Lower leg skin (tissue), 4 donors: ENCODE measurements around the gene SERPINA4. TPM values are rescaled to one million over a fixed set of nuclear protein-coding genes. Genes with fewer than 3 reads are reported as not detected.

Experiments
- DNase-seq, 2 donors: peaks; one replicate each; pipeline ENCODE4 v3.0.0-alpha.2; 2019; ENCODE audit warnings: low spot score in 2 of 2
- H3K4me3 ChIP-seq: fragments of 200-600 bp; sonication (generic); 2 replicates; pipeline ENCODE4 v1.5.1; 2017; ENCODE audit warnings: mild to moderate bottlenecking, low read depth; ENCODE audit not compliant: poor library complexity, severe bottlenecking
- CTCF ChIP-seq, 3 donors: fragments of 450-650 bp; IDR thresholded peaks; one replicate each; pipeline ENCODE4 v1.5.1; 2016; ENCODE audit warnings: antibody characterized with exemption in 3 of 3, mild to moderate bottlenecking in 3 of 3, moderate library complexity in 2 of 3
- POLR2A ChIP-seq, 2 donors: fragments of 450-650 bp; IDR thresholded peaks; one replicate each; pipeline ENCODE4 v1.6.1; 2016 to 2017; ENCODE audit warnings: antibody characterized with exemption in 2 of 2, mild to moderate bottlenecking in 1 of 2, moderate library complexity in 1 of 2
- WGBS, 2 donors: methylation state at CpG; one replicate each; pipeline ENCODE4 v1.1.5; 2018; 5-methylcytosine and 5-hydroxymethylcytosine counted together
- intact Hi-C: fragments of 100-400 bp; cut with DNase I; formaldehyde crosslinking; loops from one replicate; pipeline ENCODE4 v1.15.0; 2023; ENCODE audit warnings: low total_unique reads
- total RNA-seq, 4 donors: library from RNA; depleted of rRNA; stranded (reverse); fragments of >200 nt; gene quantifications; one replicate each; pipeline ENCODE4 v1.1.0, GENCODE V29; 2016

SERPINA4 gene
- total RNA-seq = not detected

- TF ChIP-seq CTCF (IDR thresholded peaks at IDR 0.05) (no peak), POLR2A (IDR thresholded peaks at IDR 0.05) (no peak)
- peak in 1 of 2 donors; percentile 76 for DNase-seq
- H3K4me3 ChIP-seq = no peak within 1 kb of the TSS
- intact Hi-C loops = no loop called here
- WGBS, 2 donors = 82 to 89% methylated on average over 11 of the region's 11 CpGs
These were observed at the start of gene SERPINA4 for GRCh38 chr14:94560751-94561655. TSS of gene SERPINA4 (plus strand) at chr14:94561442. CDS start at chr14:94563483, 2,041 bp downstream.

DNA sequence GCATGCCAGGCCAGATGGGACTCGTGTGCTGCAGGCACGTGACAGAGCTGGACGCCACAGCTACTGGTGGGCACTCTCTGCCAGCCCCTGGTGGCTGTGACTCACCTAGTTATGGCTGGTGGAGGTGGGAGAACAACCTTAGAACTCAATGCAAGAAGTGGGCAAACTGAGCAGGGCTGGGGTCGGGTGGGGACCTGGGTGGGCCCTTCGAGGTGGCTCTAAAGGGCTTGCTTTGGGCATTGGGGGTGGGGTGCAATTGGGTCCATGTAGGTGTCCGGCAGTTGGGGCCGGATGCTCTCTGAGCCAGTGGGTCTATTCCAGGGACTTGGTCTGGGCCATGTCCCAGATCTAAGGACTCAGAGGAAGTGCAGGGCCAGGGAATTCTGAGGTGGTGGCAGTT is 46.9 kb upstream of the SERPINA4 start:
- peak in 1 of 2 donors; percentile 63 for DNase-seq
- intact Hi-C loops = no loop called here
- no peak overlapping the region for H3K4me3 ChIP-seq
- TF ChIP-seq POLR2A (IDR thresholded peaks at IDR 0.05) (no peak), CTCF (IDR thresholded peaks at IDR 0.05) (no peak)
- WGBS, 2 donors = 72 to 89% methylated on average over 7 of the region's 7 CpGs

GRCh38 chr14:94515426-94515825 is 45.8 kb upstream of the SERPINA4 start:
- no peak overlapping the region for H3K4me3 ChIP-seq
- DNase-seq = peak in 1 of 2 donors; percentile 82
- TF ChIP-seq CTCF (IDR thresholded peaks at IDR 0.05) (no peak), POLR2A (IDR thresholded peaks at IDR 0.05) (no peak)
- intact Hi-C loops = no loop called here
- 80% methylated on average over 9 of the region's 9 CpGs for WGBS, 2 donors

GRCh38 chr14:94515856-94516255 is 45.4 kb upstream of the SERPINA4 start:
- DNase-seq = peak in 1 of 2 donors; percentile 74
- TF ChIP-seq POLR2A (IDR thresholded peaks at IDR 0.05) = no peak
- no peak for TF ChIP-seq CTCF (IDR thresholded peaks at IDR 0.05)
- intact Hi-C loops = no loop called here
- 68 to 87% methylated on average over 6 of the region's 6 CpGs for WGBS, 2 donors
- H3K4me3 ChIP-seq = no peak overlapping the region

GRCh38 chr14:94517248-94517640 is 44.0 kb upstream of the SERPINA4 start:
- TF ChIP-seq POLR2A (IDR thresholded peaks at IDR 0.05) (no peak), CTCF (IDR thresholded peaks at IDR 0.05) (no peak)
- intact Hi-C loops = no loop called here
- peak in 1 of 2 donors; percentile 68 for DNase-seq

More at GRCh38 chr14:94517248-94517640, 44.0 kb upstream of the SERPINA4 start:
- WGBS, 2 donors = 48 to 52% methylated on average over 10 of the region's 10 CpGs
- H3K4me3 ChIP-seq = no peak overlapping the region
